ENCODE results near the gene ZFP92.

- TF ChIP-seq POLR2AphosphoS5 (IDR thresholded peaks at IDR 0.05) = no peak
- no peak for TF ChIP-seq CTCF (IDR thresholded peaks at IDR 0.05)
- no peak for TF ChIP-seq POLR2A (IDR thresholded peaks at IDR 0.05)
Measured at GRCh38 chrX:153442463-153442862, 31.2 kb downstream of the ZFP92 start.

All from prostate gland (tissue), 2 donors.